Activated naive CD8-positive, alpha-beta T cell treated with anti-CD3 and anti-CD28 coated beads, Interleukin-2, amount 50 U/mL, for 24 hours (primary cell): ENCODE data around the gene TGFA.

Source experiments
- ATAC-seq: fragments of 150-1000 bp; cut with Tn5 transposase; one replicate; pipeline ENCODE4 v1.10.0; 2021
- DNase-seq: peaks from one replicate; pipeline ENCODE4 v3.0.0; 2021
- H3K27ac Mint-ChIP-seq: one replicate; pipeline ENCODE4 v1.8.0; 2021; ENCODE audit warnings: mild to moderate bottlenecking, mixed read lengths
- H3K27me3 Mint-ChIP-seq: one replicate; pipeline ENCODE4 v1.8.0; 2021; ENCODE audit warnings: mixed read lengths
- H3K36me3 Mint-ChIP-seq: one replicate; pipeline ENCODE4 v1.8.0; 2021; ENCODE audit warnings: low read depth, mixed read lengths
- H3K4me1 Mint-ChIP-seq: one replicate; pipeline ENCODE4 v1.8.0; 2021; ENCODE audit warnings: mixed read lengths
- H3K4me3 Mint-ChIP-seq: one replicate; pipeline ENCODE4 v1.8.0; 2021; ENCODE audit warnings: mild to moderate bottlenecking, moderate library complexity, mixed read lengths
- H3K9me3 Mint-ChIP-seq: one replicate; pipeline ENCODE4 v1.8.0; 2021; ENCODE audit warnings: mixed read lengths

Gene TGFA

DNA sequence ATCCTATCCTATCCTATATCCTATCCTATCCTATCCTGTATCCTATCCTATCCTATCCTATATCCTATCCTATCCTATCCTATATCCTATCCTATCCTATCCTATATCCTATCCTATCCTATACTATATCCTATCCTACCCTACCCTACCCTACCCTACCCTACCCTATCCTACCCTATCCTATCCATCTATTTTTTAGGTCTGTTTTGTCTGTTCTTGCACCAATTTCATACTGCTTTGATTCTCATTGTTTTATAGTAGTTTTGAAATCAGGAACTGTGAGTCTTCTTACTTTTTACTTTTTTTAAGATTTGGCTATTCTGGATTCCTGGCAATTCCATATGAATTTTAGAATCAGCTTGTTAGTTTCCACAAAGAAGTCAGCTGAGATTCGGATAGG, 118.5 kb downstream of the TGFA start:
- Mint-ChIP-seq H3K27me3 (no peaks in the 10 kb centered on the region), H3K4me3 (no peak overlapping the region), H3K36me3 (no peaks in the 10 kb centered on the region), H3K9me3 (no peaks in the 10 kb centered on the region), H3K27ac (no peak overlapping the region), H3K4me1 (peaks cover 8% of the 10 kb centered on the region)
- DNase-seq (no peak), ATAC-seq (no peak)

DNA sequence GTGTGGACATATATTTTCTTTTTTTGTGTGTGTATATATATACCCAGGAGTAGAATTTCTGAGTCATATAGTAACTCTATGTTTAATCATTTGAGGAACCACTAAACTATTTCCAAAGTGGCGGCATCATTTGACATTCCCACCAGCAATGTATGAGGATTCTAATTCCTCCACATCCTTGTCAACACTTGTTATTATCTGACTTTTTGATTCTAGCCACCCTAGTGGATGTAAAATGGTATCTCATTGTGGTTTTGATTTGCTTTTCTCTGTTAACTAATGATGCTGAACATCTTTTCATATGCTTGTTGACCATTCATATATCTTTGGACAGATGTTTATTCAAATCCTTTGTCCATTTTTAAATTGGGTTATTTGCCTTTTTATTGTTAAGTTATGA, 120.3 kb downstream of the TGFA start:
- Mint-ChIP-seq H3K27ac (no peak overlapping the region), H3K4me1 (no peaks in the 10 kb centered on the region), H3K4me3 (no peak overlapping the region), H3K9me3 (peaks cover 4% of the 10 kb centered on the region), H3K27me3 (no peaks in the 10 kb centered on the region), H3K36me3 (no peaks in the 10 kb centered on the region)
- DNase-seq (no peak), ATAC-seq (no peak)

GRCh38 chr2:70431716-70432347, 121.8 kb downstream of the TGFA start:
- Mint-ChIP-seq H3K27ac (no peak overlapping the region), H3K9me3 (peaks cover 4% of the 10 kb centered on the region), H3K27me3 (no peaks in the 10 kb centered on the region), H3K4me3 (no peak overlapping the region), H3K4me1 (no peaks in the 10 kb centered on the region), H3K36me3 (no peaks in the 10 kb centered on the region)
- ATAC-seq = no peak
- DNase-seq = no peak

DNA sequence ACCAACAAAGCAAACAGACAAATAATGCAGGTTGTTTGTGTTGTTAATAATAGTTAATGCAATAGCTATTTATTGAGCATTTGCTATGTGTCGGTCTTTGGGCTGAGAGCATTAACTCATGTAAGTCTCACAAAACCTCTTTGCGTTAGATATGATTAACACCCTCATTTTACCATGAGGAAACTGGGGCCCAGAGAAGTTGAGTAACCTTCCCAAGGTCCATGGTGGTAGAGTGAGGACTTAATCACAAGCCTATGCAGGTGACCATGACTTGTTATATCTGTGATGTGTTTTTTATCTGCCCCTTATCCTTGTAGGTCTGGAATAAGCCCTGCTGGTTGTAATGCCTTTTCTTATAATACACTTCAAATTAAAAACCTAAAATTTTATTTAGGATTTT, 127.3 kb downstream of the TGFA start:
- Mint-ChIP-seq H3K4me1 (no peaks in the 10 kb centered on the region), H3K36me3 (no peaks in the 10 kb centered on the region), H3K9me3 (peaks cover 4% of the 10 kb centered on the region), H3K27me3 (no peaks in the 10 kb centered on the region), H3K4me3 (no peak overlapping the region), H3K27ac (no peak overlapping the region)
- no peak for DNase-seq
- no peak for ATAC-seq

GRCh38 chr2:70425682-70426301, 127.8 kb downstream of the TGFA start:
- no peak for DNase-seq
- Mint-ChIP-seq H3K4me3 (no peak overlapping the region), H3K4me1 (no peaks in the 10 kb centered on the region), H3K27me3 (no peaks in the 10 kb centered on the region), H3K9me3 (peaks cover 4% of the 10 kb centered on the region), H3K27ac (no peak overlapping the region), H3K36me3 (no peaks in the 10 kb centered on the region)
- no peak for ATAC-seq

- Mint-ChIP-seq H3K27ac (no peak overlapping the region), H3K9me3 (no peaks in the 10 kb centered on the region), H3K36me3 (no peaks in the 10 kb centered on the region), H3K4me3 (no peak overlapping the region), H3K4me1 (no peaks in the 10 kb centered on the region), H3K27me3 (no peaks in the 10 kb centered on the region)
- no peak for ATAC-seq
- DNase-seq = no peak
Observed at GRCh38 chr2:70420740-70421139, 132.9 kb downstream of the TGFA start.

GRCh38 chr2:70420143-70420542, 133.5 kb downstream of the TGFA start:
- no peaks in the 10 kb centered on the region for H3K4me1 Mint-ChIP-seq
- H3K27ac Mint-ChIP-seq = no peak overlapping the region
- no peaks in the 10 kb centered on the region for H3K36me3 Mint-ChIP-seq
- H3K4me3 Mint-ChIP-seq = no peak overlapping the region
- no peak for DNase-seq
- H3K27me3 Mint-ChIP-seq = no peaks in the 10 kb centered on the region
- ATAC-seq = no peak
- H3K9me3 Mint-ChIP-seq = no peaks in the 10 kb centered on the region

- DNase-seq = no peak
- H3K4me1 Mint-ChIP-seq = no peaks in the 10 kb centered on the region
- H3K4me3 Mint-ChIP-seq = no peak overlapping the region
- H3K27me3 Mint-ChIP-seq = no peaks in the 10 kb centered on the region
- no peaks in the 10 kb centered on the region for H3K9me3 Mint-ChIP-seq
- no peak overlapping the region for H3K27ac Mint-ChIP-seq
- no peaks in the 10 kb centered on the region for H3K36me3 Mint-ChIP-seq
- no peak for ATAC-seq
Observed at GRCh38 chr2:70418514-70418913, 135.1 kb downstream of the TGFA start.

DNA sequence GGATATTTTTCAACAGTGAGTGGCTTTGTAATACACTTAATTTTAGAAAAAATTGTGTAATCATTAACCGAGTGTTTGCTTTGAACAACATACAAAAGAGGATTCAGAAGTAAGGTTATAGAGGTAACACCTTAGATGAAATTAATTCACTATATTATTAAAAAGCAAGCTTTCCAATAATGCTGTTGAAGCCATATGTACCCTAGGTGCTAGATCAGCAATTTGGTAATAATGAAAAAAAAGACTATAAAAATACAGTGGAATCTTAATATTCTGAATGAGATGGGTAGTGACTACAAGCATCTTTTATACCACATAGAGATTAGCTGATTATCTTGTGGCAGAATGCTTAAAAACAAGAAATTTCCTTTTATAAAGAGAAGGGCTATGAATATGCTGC, 136.6 kb downstream of the TGFA start:
- Mint-ChIP-seq H3K27me3 (no peaks in the 10 kb centered on the region), H3K27ac (no peak overlapping the region), H3K4me3 (no peak overlapping the region), H3K4me1 (no peaks in the 10 kb centered on the region), H3K36me3 (no peaks in the 10 kb centered on the region), H3K9me3 (no peaks in the 10 kb centered on the region)
- no peak for DNase-seq
- ATAC-seq = no peak

GRCh38 chr2:70412294-70413070, 141.1 kb downstream of the TGFA start:
- no peaks in the 10 kb centered on the region for H3K27me3 Mint-ChIP-seq
- H3K36me3 Mint-ChIP-seq = no peaks in the 10 kb centered on the region
- DNase-seq (no peak), ATAC-seq (no peak)
- no peak overlapping the region for H3K27ac Mint-ChIP-seq
- no peaks in the 10 kb centered on the region for H3K9me3 Mint-ChIP-seq
- no peaks in the 10 kb centered on the region for H3K4me1 Mint-ChIP-seq
- H3K4me3 Mint-ChIP-seq = no peak overlapping the region

- Mint-ChIP-seq H3K27me3 (no peaks in the 10 kb centered on the region), H3K4me1 (no peaks in the 10 kb centered on the region), H3K27ac (no peak overlapping the region), H3K36me3 (no peaks in the 10 kb centered on the region), H3K9me3 (no peaks in the 10 kb centered on the region), H3K4me3 (no peak overlapping the region)
- DNase-seq (no peak), ATAC-seq (no peak)
Observed at GRCh38 chr2:70411483-70412125, 142.0 kb downstream of the TGFA start.

DNA sequence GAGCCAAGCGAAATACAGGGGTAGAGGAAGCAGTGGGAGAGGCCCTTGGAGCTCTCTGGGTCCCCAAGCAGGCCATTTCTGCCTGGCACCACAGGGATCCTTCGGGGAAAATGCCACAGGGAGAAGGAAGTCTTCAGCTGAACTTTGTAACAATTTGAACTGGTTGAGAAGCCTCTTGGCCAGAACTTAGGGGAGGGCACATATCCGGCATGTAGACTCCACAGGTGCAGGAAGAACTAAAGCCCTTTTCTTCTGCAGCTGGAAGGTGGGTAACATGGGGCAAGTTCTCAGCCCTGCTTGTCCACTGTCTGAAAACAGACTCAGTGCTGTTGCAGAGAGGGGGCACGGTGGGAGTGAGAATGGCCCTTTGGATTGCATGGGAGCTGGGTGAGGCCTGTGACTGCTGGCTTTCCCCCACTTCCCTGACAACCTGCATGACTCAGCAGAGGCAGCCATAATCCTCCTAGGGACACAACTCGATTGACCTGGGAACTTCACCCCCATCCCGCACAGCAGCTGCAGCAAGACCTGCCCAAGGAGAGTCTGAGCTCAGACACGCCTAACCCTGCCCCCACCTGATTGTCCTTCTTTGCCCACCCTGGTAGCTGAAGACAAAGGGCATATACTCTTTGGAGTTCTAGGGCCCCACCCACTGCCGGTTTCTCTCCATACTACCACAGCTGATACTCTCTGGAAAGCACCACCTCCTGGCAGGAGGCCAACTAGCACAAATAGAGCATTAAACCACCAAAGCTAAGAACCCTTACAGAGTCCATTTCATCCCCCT, 150.2 kb downstream of the TGFA start:
- Mint-ChIP-seq H3K27me3 (peaks cover 7% of the 10 kb centered on the region), H3K4me3 (no peak overlapping the region), H3K36me3 (no peaks in the 10 kb centered on the region), H3K4me1 (no peaks in the 10 kb centered on the region), H3K9me3 (no peaks in the 10 kb centered on the region), H3K27ac (no peak overlapping the region)
- ATAC-seq = no peak
- no peak for DNase-seq

DNA sequence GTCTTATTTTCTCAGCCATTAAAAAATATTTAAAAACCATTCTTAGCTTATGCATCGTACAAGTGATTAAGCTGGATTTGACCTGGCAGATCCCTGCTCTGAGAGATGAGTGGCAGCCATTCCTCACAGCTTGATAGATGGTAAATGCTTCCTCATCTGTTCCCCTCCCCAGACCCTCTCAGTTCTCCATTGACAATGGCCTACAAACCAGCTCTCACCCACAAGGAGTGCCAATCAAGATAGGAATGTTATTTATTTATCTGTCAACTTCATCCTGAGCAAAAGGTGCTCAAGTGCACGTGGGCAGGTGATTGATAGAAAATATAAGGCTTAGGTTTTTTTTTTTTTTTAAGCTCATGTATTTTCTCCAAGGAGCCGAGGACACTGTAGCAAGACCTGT, 153.1 kb downstream of the TGFA start:
- no peak for DNase-seq
- no peaks in the 10 kb centered on the region for H3K9me3 Mint-ChIP-seq
- no peaks in the 10 kb centered on the region for H3K36me3 Mint-ChIP-seq
- no peak overlapping the region for H3K27ac Mint-ChIP-seq
- no peak overlapping the region for H3K4me3 Mint-ChIP-seq
- H3K27me3 Mint-ChIP-seq = peaks cover 13% of the 10 kb centered on the region
- H3K4me1 Mint-ChIP-seq = no peaks in the 10 kb centered on the region
- no peak for ATAC-seq

DNA sequence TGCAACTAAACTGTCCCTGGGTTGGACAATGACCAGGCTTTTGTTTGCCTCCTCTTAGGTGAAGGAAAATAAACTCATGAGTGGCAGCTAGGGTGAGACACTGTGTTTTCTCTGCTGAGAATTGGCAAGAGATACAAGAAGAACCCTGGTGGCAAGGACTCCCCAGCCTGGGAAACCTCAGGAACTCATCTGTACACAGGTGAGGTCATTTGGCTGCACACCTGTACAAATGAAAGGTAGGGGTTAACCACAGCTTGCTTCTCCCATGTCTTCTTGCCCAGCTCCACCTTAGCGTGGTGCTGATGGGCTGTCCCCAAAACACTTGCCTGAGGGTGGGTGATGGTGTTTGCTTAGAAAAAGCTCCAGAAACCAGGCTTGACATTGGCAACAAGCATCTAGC, 154.6 kb downstream of the TGFA start:
- no peaks in the 10 kb centered on the region for H3K9me3 Mint-ChIP-seq
- H3K27ac Mint-ChIP-seq = no peak overlapping the region
- DNase-seq = no peak
- ATAC-seq = no peak
- peaks cover 13% of the 10 kb centered on the region for H3K27me3 Mint-ChIP-seq
- H3K4me1 Mint-ChIP-seq = no peaks in the 10 kb centered on the region
- no peak overlapping the region for H3K4me3 Mint-ChIP-seq
- no peaks in the 10 kb centered on the region for H3K36me3 Mint-ChIP-seq
